ENCODE measurements around the gene STAT1.

The STAT1 gene

DNA sequence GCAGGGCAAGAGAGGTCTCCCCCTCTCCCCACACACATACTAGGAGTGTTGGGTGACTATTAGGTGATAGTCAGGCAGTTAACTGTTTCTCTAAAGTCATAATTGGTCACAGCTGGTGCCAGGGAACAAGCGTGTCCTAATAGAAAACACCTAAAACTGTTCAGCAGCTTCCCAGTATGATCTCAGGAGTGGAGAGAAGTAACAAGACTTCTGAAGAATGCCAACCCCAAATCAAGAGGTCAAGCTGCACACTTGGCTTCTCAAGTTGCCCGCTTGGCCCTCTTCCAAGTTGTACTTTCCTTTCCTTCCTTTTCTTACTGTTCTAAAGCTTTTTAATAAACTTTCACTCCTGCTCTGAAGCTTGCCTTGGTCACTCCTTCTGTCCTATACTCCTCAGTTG, 22.4 kb upstream of the STAT1 start:
- no peak for TF ChIP-seq ZNF426 (tag by site-specific recombination; IDR thresholded peaks at IDR 0.05)
- no peak for TF ChIP-seq SCRT2 (tag by site-specific recombination; IDR thresholded peaks at IDR 0.05)
- TF ChIP-seq SETDB1 (IDR thresholded peaks at IDR 0.05; ENCODE audit: insufficient read length, low read length), result no peak
- no peak for TF ChIP-seq MZF1 (tag by site-specific recombination; IDR thresholded peaks at IDR 0.05; ENCODE audit: borderline replicate concordance)
- no peak for TF ChIP-seq ZNF423 (tag by site-specific recombination; IDR thresholded peaks at IDR 0.05)
- no peak for TF ChIP-seq ZNF501 (tag by site-specific recombination; IDR thresholded peaks at IDR 0.05)
- no peak for TF ChIP-seq ZEB2 (tag by site-specific recombination; IDR thresholded peaks at IDR 0.05)
- no peak for TF ChIP-seq ZNF23 (tag by site-specific recombination; IDR thresholded peaks at IDR 0.05; ENCODE audit: borderline replicate concordance)
- no peak for TF ChIP-seq KLF7 (tag by site-specific recombination; IDR thresholded peaks at IDR 0.05; ENCODE audit: borderline replicate concordance)
- TF ChIP-seq KLF9 (tag by site-specific recombination; IDR thresholded peaks at IDR 0.05; ENCODE audit: low read depth), result no peak
- no peak for TF ChIP-seq ZFP3 (tag by site-specific recombination; IDR thresholded peaks at IDR 0.05; ENCODE audit: low read depth)
- TF ChIP-seq ZNF174 (tag by site-specific recombination; IDR thresholded peaks at IDR 0.05), result no peak
- no peak for TF ChIP-seq ZNF747 (tag by site-specific recombination; IDR thresholded peaks at IDR 0.05)
- TF ChIP-seq REPIN1 (tag by site-specific recombination; IDR thresholded peaks at IDR 0.05; ENCODE audit: low read depth), result no peak
- no peak for TF ChIP-seq ZNF184 (tag by site-specific recombination; IDR thresholded peaks at IDR 0.05)
- no peak for TF ChIP-seq ZNF366 (tag by site-specific recombination; conservative IDR thresholded peaks at IDR 0.05)
- H3K36me3 ChIP-seq (ENCODE audit: control insufficient read depth in 2 of 2, insufficient read depth in 1 of 2, low read length in 2 of 2), result no peaks in the 10 kb centered on the region
- no peak overlapping the region for H3K4me3 ChIP-seq (ENCODE audit: low read depth, low read length)
- ChIA-PET POLR2A (interaction anchor here (1.2 kb wide), 1 partner anchor 16 kb away, joined by 4 read pairs; no protein-coding TSS in a partner anchor), CTCF (interaction anchor here (0.6 to 2.0 kb wide), 2 partner anchors 16 to 311 kb away, joined by 3 to 8 read pairs; no protein-coding TSS in a partner anchor)
- H3K27ac ChIP-seq (ENCODE audit: extremely low read depth, low read depth, low read length), result no peak overlapping the region
- peaks cover 3% of the 10 kb centered on the region; the same call in 1 of the 2 replicates for H3K4me1 ChIP-seq (ENCODE audit: control insufficient read depth, insufficient read depth, low read length)
- no peaks in the 10 kb centered on the region for H3K9me3 ChIP-seq (ENCODE audit: control insufficient read depth, insufficient read depth, low read depth, low read length)

- POLR2A ChIA-PET, result no interaction called here
- H3K27ac ChIP-seq (ENCODE audit: extremely low read depth, low read depth, low read length), result no peak overlapping the region
Measured at GRCh38 chr2:191032588-191033429, 18.8 kb upstream of the STAT1 start.

More at GRCh38 chr2:191032588-191033429, 18.8 kb upstream of the STAT1 start:
- Histone ChIP-seq H3K36me3 (ENCODE audit: control insufficient read depth in 2 of 2, insufficient read depth in 1 of 2, low read length in 2 of 2) (no peaks in the 10 kb centered on the region), H3K4me3 (ENCODE audit: low read depth, low read length) (no peak overlapping the region), H3K4me1 (ENCODE audit: control insufficient read depth, insufficient read depth, low read length) (peaks cover 3% of the 10 kb centered on the region; the same call in 1 of the 2 replicates), H3K9me3 (ENCODE audit: control insufficient read depth, insufficient read depth, low read depth, low read length) (no peaks in the 10 kb centered on the region)
- CTCF ChIA-PET, result interaction anchor here (0.6 to 1.0 kb wide), 2 partner anchors 123 to 134 kb away, joined by 4 to 6 read pairs; no protein-coding TSS in a partner anchor
- TF ChIP-seq, protein P1, sequence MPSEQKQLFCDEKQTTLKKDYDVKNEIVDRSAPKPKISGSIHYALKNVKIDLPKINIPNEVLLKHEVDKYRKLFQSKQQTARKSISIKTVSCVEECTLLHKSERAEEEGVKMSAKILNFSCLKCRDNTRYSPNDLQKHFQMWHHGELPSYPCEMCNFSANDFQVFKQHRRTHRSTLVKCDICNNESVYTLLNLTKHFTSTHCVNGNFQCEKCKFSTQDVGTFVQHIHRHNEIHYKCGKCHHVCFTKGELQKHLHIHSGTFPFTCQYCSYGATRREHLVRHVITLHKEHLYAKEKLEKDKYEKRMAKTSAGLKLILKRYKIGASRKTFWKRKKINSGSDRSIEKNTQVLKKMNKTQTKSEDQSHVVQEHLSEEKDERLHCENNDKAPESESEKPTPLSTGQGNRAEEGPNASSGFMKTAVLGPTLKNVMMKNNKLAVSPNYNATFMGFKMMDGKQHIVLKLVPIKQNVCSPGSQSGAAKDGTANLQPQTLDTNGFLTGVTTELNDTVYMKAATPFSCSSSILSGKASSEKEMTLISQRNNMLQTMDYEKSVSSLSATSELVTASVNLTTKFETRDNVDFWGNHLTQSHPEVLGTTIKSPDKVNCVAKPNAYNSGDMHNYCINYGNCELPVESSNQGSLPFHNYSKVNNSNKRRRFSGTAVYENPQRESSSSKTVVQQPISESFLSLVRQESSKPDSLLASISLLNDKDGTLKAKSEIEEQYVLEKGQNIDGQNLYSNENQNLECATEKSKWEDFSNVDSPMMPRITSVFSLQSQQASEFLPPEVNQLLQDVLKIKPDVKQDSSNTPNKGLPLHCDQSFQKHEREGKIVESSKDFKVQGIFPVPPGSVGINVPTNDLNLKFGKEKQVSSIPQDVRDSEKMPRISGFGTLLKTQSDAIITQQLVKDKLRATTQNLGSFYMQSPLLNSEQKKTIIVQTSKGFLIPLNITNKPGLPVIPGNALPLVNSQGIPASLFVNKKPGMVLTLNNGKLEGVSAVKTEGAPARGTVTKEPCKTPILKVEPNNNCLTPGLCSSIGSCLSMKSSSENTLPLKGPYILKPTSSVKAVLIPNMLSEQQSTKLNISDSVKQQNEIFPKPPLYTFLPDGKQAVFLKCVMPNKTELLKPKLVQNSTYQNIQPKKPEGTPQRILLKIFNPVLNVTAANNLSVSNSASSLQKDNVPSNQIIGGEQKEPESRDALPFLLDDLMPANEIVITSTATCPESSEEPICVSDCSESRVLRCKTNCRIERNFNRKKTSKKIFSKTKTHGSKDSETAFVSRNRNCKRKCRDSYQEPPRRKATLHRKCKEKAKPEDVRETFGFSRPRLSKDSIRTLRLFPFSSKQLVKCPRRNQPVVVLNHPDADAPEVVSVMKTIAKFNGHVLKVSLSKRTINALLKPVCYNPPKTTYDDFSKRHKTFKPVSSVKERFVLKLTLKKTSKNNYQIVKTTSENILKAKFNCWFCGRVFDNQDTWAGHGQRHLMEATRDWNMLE (tag by site-specific recombination; conservative IDR thresholded peaks at IDR 0.05; ENCODE audit: low read depth), result no peak
- TF ChIP-seq SALL2 (tag by site-specific recombination; IDR thresholded peaks at IDR 0.05; ENCODE audit: borderline replicate concordance) (no peak), ZFHX2 (tag by site-specific recombination; conservative IDR thresholded peaks at IDR 0.05) (no peak), ZNF350 (tag by site-specific recombination; IDR thresholded peaks at IDR 0.05) (no peak)

Measured in HEK293 (cell line).